Psoas muscle (tissue), 8 donors: Measurements from ENCODE around the gene HTR1E. TPM values are rescaled to one million over a fixed set of nuclear protein-coding genes. Genes with fewer than 3 reads are reported as not detected.

Experiments used
- ATAC-seq, 4 donors: fragments of 200-7000 bp; cut with Tn5 transposase; one replicate each; pipeline ENCODE4 v1.9.1; 2020; ENCODE audit warnings: moderate library complexity in 3 of 4, mild to moderate bottlenecking in 2 of 4
- DNase-seq, 2 donors: peaks; one replicate each; pipeline ENCODE4 v3.0.0-alpha.2; 2020
- H3K27ac ChIP-seq: fragments of 200-600 bp; one replicate; pipeline ENCODE4 v1.8.0; 2022
- H3K27me3 ChIP-seq, 3 donors: fragments of 200-600 bp in 1 of 3; one replicate each; pipeline versions ENCODE4 v1.6.1 to v1.8.0; 2013 to 2022; ENCODE audit warnings: low read length in 2 of 3, mild to moderate bottlenecking in 2 of 3, moderate library complexity in 1 of 3; ENCODE audit not compliant: insufficient read depth in 3 of 3
- H3K36me3 ChIP-seq, 2 donors: fragments of 200-600 bp in 1 of 2; one replicate each; pipeline versions ENCODE4 v1.6.1 to v1.8.0; 2013 to 2022; ENCODE audit warnings: low read depth in 1 of 2, mild to moderate bottlenecking in 1 of 2, moderate library complexity in 1 of 2; ENCODE audit not compliant: insufficient read depth in 1 of 2
- H3K4me1 ChIP-seq: fragments of 200-600 bp; one replicate; pipeline ENCODE4 v1.8.0; 2022
- H3K4me3 ChIP-seq: fragments of 200-600 bp; one replicate; pipeline ENCODE4 v1.8.0; 2022; ENCODE audit warnings: mild to moderate bottlenecking
- H3K9me3 ChIP-seq: fragments of 200-600 bp; one replicate; pipeline ENCODE4 v1.8.0; 2022
- WGBS, 3 donors: extraction: QIAGEN DNeasy Blood & Tissue Kit; methylation state at CpG; one replicate each; pipeline versions ENCODE4 v1.1.6 to v1.1.7; 2013; 5-methylcytosine and 5-hydroxymethylcytosine counted together
- intact Hi-C, 2 donors: fragments of 100-400 bp; cut with DNase I; formaldehyde crosslinking; loops; one replicate each; pipeline versions ENCODE4 v1.11.0 to v1.14.2; 2022
- polyA plus RNA-seq, 3 donors: library from polyadenylated mRNA; stranded (reverse); fragments of 200-250 nt; gene quantifications; one replicate each; pipeline ENCODE4 v1.2.3, GENCODE V29; 2013
- total RNA-seq, 4 donors: library from RNA; stranded (reverse); fragmentation: NEBNext Ultra II Directional in 2 of 4; extraction: Animal tissue kit (Norgen Biotek cat#: 25700) in 2 of 4; gene quantifications; one replicate each; pipeline versions ENCODE4 v1.2.1 to v1.2.4, GENCODE V29; 2021 to 2023
- TF ChIP-seq, protein P1 (sequence below): fragments of 200-600 bp; IDR thresholded peaks from one replicate; pipeline ENCODE4 v1.8.0; 2022; ENCODE audit warnings: antibody characterized with exemption
- donor health status: healthy with polysubstance abuse.
- donor health status: DM: no; HTN: no; CAD: no; lungs with moderate emphysema.
- donor health status: Bipolar disorder and iron deficiency.
- donor health status: healthy.
- donor health status: DM: yes; HTN: yes; CAD: no.
- donor health status: DM: no; HTN: no; CAD: no.
- donor health status: DM: no; HTN: no; CAD: no.
- donor health status: DM: yes; HTN: yes; CAD: no.

The HTR1E gene
- total and polyA plus RNA-seq, 7 donors = not detected

DNA sequence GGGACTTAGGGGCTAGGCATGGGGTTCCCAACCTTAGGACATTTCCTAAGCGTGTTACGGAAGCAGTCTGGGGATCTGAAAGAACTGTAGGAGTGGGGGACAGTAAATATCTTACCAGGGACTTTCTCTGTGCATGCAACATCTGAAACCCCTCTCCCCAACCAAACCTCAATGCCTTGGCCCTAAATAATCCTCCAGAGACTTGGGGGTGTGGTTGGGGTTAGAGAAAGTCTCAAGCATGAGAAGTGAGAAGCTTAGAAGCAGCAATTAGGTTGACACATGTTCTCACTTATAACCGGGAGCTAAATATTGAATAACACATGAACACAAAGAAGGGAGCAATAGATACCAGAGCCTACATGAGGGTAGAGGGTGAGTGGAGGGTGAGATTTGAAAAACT, 74.7 kb downstream of the HTR1E start:
- Histone ChIP-seq H3K9me3 (no peaks in the 10 kb centered on the region), H3K27ac (no peak overlapping the region), H3K4me1 (no peaks in the 10 kb centered on the region), H3K4me3 (no peak overlapping the region), H3K36me3 (no peaks in the 10 kb centered on the region), H3K27me3 (no peaks in the 10 kb centered on the region)
- WGBS, 3 donors = 89 to 93% (median 92%) methylated on average over 3 of the region's 3 CpGs
- intact Hi-C loops = loop anchor here in 1 of 2 donors (5.0 kb wide), 1 partner anchor 1070 kb away; no protein-coding TSS in a partner anchor
- TF ChIP-seq, protein P1, sequence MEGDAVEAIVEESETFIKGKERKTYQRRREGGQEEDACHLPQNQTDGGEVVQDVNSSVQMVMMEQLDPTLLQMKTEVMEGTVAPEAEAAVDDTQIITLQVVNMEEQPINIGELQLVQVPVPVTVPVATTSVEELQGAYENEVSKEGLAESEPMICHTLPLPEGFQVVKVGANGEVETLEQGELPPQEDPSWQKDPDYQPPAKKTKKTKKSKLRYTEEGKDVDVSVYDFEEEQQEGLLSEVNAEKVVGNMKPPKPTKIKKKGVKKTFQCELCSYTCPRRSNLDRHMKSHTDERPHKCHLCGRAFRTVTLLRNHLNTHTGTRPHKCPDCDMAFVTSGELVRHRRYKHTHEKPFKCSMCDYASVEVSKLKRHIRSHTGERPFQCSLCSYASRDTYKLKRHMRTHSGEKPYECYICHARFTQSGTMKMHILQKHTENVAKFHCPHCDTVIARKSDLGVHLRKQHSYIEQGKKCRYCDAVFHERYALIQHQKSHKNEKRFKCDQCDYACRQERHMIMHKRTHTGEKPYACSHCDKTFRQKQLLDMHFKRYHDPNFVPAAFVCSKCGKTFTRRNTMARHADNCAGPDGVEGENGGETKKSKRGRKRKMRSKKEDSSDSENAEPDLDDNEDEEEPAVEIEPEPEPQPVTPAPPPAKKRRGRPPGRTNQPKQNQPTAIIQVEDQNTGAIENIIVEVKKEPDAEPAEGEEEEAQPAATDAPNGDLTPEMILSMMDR = no peak
- no peak for ATAC-seq
- no peak for DNase-seq

DNA sequence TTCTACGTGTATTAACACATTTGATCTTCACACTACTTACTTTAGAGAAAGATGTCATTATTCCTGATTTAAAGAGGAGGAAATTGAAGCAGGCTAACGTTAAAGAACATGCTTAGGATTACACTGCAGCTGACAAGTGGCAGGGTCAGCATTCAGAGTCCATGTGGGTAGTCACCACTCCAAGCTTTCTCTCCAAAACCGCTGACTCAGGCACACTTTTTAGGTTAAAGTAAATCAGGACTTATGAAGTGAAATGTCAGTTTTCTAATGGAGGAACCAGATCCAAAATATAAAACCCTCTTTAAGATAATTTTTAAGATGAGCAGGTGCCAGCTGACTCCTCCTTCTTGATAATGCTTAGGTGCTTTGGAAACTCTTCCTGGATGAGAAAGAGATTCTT, 75.4 kb downstream of the HTR1E start:
- 52 to 56% (median 56%) methylated on average over 3 of the region's 3 CpGs for WGBS, 3 donors
- TF ChIP-seq, protein P1 = no peak
- no peak for DNase-seq
- Histone ChIP-seq H3K27me3 (no peaks in the 10 kb centered on the region), H3K9me3 (no peaks in the 10 kb centered on the region), H3K36me3 (no peaks in the 10 kb centered on the region), H3K4me3 (no peak overlapping the region), H3K27ac (no peak overlapping the region), H3K4me1 (no peaks in the 10 kb centered on the region)
- no peak for ATAC-seq
- intact Hi-C loops = loop anchor here in 1 of 2 donors (5.0 kb wide), 1 partner anchor 1070 kb away; no protein-coding TSS in a partner anchor

DNA sequence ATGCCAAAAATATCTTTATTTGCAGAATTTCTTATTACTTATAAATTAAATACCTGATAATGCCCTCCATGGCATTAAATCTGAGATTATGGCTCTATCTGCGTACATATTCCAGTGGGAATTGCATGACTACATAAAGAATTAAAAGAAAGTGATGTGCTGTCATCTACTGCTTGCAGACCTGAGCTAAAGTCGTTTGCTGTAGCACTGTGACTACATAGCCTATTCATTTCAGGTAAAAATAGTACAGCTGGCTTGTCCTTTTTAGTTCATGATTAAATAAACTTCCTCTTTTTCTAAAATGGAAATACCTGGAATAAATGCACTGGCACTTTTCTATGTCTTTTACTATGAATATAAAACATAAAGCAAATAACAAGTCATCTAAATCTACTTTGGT, 79.4 kb downstream of the HTR1E start:
- Histone ChIP-seq H3K4me1 (no peaks in the 10 kb centered on the region), H3K36me3 (no peaks in the 10 kb centered on the region), H3K27ac (no peak overlapping the region), H3K4me3 (no peak overlapping the region), H3K9me3 (no peaks in the 10 kb centered on the region), H3K27me3 (no peaks in the 10 kb centered on the region)
- TF ChIP-seq, protein P1 = no peak
- intact Hi-C loops = no loop called here
- ATAC-seq (no peak), DNase-seq (no peak)
- WGBS, 3 donors = 45 to 57% (median 55%) methylated on average over 2 of the region's 2 CpGs

DNA sequence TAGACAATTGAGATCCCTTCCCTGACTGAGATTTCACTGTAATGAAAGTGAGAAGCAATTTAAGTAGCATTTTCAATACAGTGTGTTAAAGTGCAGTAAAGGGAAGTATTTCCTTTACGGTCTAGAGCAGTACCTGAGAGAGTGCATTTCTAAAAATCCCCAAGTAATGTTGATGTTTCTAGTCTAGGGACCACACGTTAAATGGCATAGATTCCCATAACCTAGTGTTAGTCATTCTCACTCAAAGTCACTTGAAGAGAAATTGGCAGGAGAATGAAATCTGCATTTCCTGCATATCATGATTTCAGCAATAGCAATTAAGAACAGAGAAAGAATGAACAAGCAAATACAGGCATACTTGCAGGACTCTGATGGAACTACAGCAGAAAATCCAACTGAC, 89.7 kb downstream of the HTR1E start:
- no peak for DNase-seq
- intact Hi-C loops = no loop called here
- ATAC-seq = no peak
- Histone ChIP-seq H3K9me3 (no peaks in the 10 kb centered on the region), H3K36me3 (no peaks in the 10 kb centered on the region), H3K27me3 (no peaks in the 10 kb centered on the region), H3K27ac (no peak overlapping the region), H3K4me3 (no peak overlapping the region), H3K4me1 (no peaks in the 10 kb centered on the region)
- TF ChIP-seq, protein P1 = no peak
- 48 to 78% (median 68%) methylated on average over 2 of the region's 2 CpGs for WGBS, 3 donors

DNA sequence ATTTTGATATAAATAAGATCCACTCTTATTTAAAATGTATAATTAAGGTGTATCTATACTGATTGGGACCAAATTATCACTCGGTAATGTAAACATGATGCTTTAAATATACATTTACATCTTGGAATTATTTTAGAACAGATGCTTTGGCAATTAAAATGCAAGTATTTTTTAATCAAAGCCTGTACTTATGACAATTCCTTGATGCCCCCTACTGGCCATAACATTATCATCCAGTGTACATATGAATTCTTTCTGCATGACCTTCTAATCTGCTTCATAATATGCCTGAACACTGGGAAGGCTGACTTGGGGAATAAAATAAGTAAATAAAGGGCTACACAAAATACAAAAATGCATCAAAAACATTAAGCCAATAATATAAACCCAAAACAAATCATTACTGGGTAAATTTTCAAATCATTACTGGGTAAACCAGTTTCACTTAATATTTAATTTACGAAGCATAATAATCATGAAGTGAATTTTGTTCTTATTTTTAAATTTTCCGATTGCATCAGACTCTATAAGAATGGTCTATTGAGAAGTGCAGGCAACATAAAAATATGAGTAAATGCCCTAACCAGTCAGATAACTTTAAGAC, 92.5 kb downstream of the HTR1E start:
- H3K27ac ChIP-seq = no peak overlapping the region
- DNase-seq = no peak
- WGBS, 3 donors = 73 to 77% (median 74%) methylated on average over 3 of the region's 3 CpGs
- H3K4me3 ChIP-seq = no peak overlapping the region
- ATAC-seq = no peak
- H3K9me3 ChIP-seq = no peaks in the 10 kb centered on the region
- no peaks in the 10 kb centered on the region for H3K27me3 ChIP-seq
- TF ChIP-seq, protein P1 = peak; percentile 33
- no peaks in the 10 kb centered on the region for H3K4me1 ChIP-seq
- H3K36me3 ChIP-seq = no peaks in the 10 kb centered on the region
- intact Hi-C loops = no loop called here
